Adrenal gland (tissue), 12 donors: Measurements from ENCODE around the gene PSMA7. TPM values are rescaled to one million over a fixed set of nuclear protein-coding genes. Genes with fewer than 3 reads are reported as not detected.

Source experiments
- DNase-seq, 7 donors: peaks; one replicate each; pipeline ENCODE4 v3.0.0-alpha.2; 2019 to 2020
- H3K27ac ChIP-seq, 5 donors: fragments of 200-600 bp; sonication (generic) in 4 of 5; 1 replicate in 3 of 5; 2 replicates in 2 of 5; pipeline versions ENCODE4 v1.5.1 to v1.8.0; 2016 to 2020; ENCODE audit warnings: mild to moderate bottlenecking in 1 of 5
- H3K27me3 ChIP-seq: fragments of 200-600 bp; 2 replicates; pipeline ENCODE4 v1.8.0; 2021
- H3K36me3 ChIP-seq, 2 donors: fragments of 200-600 bp; replicated peaks in 1 of 2; 1 replicate in 1 of 2; 2 replicates in 1 of 2; pipeline versions ENCODE4 v1.5.1 to v1.8.0; 2018 to 2022
- H3K4me1 ChIP-seq, 2 donors: fragments of 200-600 bp; replicated peaks in 1 of 2; 1 replicate in 1 of 2; 2 replicates in 1 of 2; pipeline versions ENCODE4 v1.5.1 to v1.8.0; 2018 to 2021
- H3K4me3 ChIP-seq, 4 donors: fragments of 200-600 bp; sonication (generic) in 3 of 4; one replicate each; pipeline ENCODE4 v1.5.1; 2016 to 2018
- H3K9me3 ChIP-seq, 3 donors: fragments of 200-600 bp; sonication (generic) in 1 of 3; replicated peaks in 1 of 3; 1 replicate in 2 of 3; 2 replicates in 1 of 3; pipeline versions ENCODE4 v1.5.1 to v1.8.0; 2016 to 2021
- CTCF ChIP-seq, 6 experiments: fragments of 450-650 bp in 4 of 6; fragments of 200-600 bp in 2 of 6; sonication (generic) in 1 of 6; IDR thresholded peaks; 1 replicate in 5 of 6; 2 replicates in 1 of 6; pipeline versions ENCODE4 v1.5.1 to v1.8.0; 2016 to 2021; ENCODE audit warnings: antibody characterized with exemption in 6 of 6, mild to moderate bottlenecking in 2 of 6, moderate library complexity in 1 of 6
- POLR2A ChIP-seq, 2 donors: fragments of 450-650 bp; IDR thresholded peaks; one replicate each; pipeline ENCODE4 v1.6.1; 2017; ENCODE audit warnings: antibody characterized with exemption in 2 of 2, mild to moderate bottlenecking in 2 of 2, moderate library complexity in 1 of 2
- WGBS, 4 donors: extraction: QIAGEN DNeasy Blood & Tissue Kit in 2 of 4; methylation state at CpG; one replicate each; pipeline versions ENCODE4 v1.1.5 to v1.1.7; 2013 to 2017; 5-methylcytosine and 5-hydroxymethylcytosine counted together
- intact Hi-C, 2 donors: fragments of 100-400 bp; cut with DNase I; formaldehyde crosslinking; loops; one replicate each; pipeline versions ENCODE4 v1.14.1 to v1.15.0; 2022 to 2023
- polyA plus RNA-seq, 3 donors: library from polyadenylated mRNA; stranded (reverse); fragments of 200-250 nt in 2 of 3; fragments of 350-450 nt in 1 of 3; fragmentation: Illumina TruSeq in 1 of 3; extraction: RNeasy Lipid Tissue Mini Kit (QIAGEN cat#74804) in 1 of 3; gene quantifications; one replicate each; pipeline ENCODE4 v1.2.3, GENCODE V29; 2013 to 2014
- total RNA-seq, 9 donors: library from RNA; depleted of rRNA in 4 of 9; stranded (reverse); fragments of >200 nt in 4 of 9; fragments of 120-200 nt in 1 of 9; fragmentation: NEBNext Ultra II Directional in 1 of 9; extraction: Animal tissue kit (Norgen Biotek cat#: 25700) in 1 of 9; gene quantifications; one replicate each; pipeline versions ENCODE4 v1.1.0 to v1.2.4, GENCODE V29; 2013 to 2023
- donor health status: healthy with polysubstance abuse.
- donor health status: Bipolar disorder and iron deficiency.
- donor health status: DM: yes; HTN: yes; CAD: no.
- donor health status: DM: no; HTN: no; CAD: no.
- donor health status: DM: no; HTN: no; CAD: no.
- donor health status: DM: yes; HTN: yes; CAD: no.

Gene PSMA7
- total and polyA plus RNA-seq, 12 donors = 175 to 518 (median 277) TPM

GRCh38 chr20:62114894-62115293, 28.3 kb downstream of the PSMA7 start:
- H3K27ac ChIP-seq = no peak overlapping the region
- H3K4me1 ChIP-seq = no peaks in the 10 kb centered on the region
- H3K4me3 ChIP-seq = no peak overlapping the region
- no peaks in the 10 kb centered on the region for H3K27me3 ChIP-seq
- DNase-seq = no peak
- peaks cover 0 to 6% (median 0%) of the 10 kb centered on the region in 3 donors for H3K9me3 ChIP-seq
- 59 to 75% (median 67%) methylated on average over 8 of the region's 8 CpGs for WGBS, 4 donors
- no peaks in the 10 kb centered on the region for H3K36me3 ChIP-seq
- intact Hi-C loops = loop anchor here in 1 of 2 donors (5.0 kb wide), 1 partner anchor 48 kb away; the partner anchor contains the start of gene TAF4
- TF ChIP-seq CTCF (IDR thresholded peaks at IDR 0.05) = no peak

- no peak for DNase-seq
- H3K9me3 ChIP-seq = peaks cover 0 to 25% (median 0%) of the 10 kb centered on the region in 3 donors
- no peak overlapping the region for H3K4me3 ChIP-seq
- H3K4me1 ChIP-seq = no peaks in the 10 kb centered on the region
- no peak overlapping the region for H3K27ac ChIP-seq
- H3K36me3 ChIP-seq = no peaks in the 10 kb centered on the region
- TF ChIP-seq POLR2A (IDR thresholded peaks at IDR 0.05) (no peak), CTCF (IDR thresholded peaks at IDR 0.05) (no peak)
- intact Hi-C loops = no loop called here
- WGBS, 4 donors = 85 to 96% (median 89%) methylated on average over 4 to 6 of the region's 6 CpGs
- H3K27me3 ChIP-seq = no peaks in the 10 kb centered on the region
These were observed 30.8 kb downstream of the PSMA7 start for GRCh38 chr20:62112368-62112767.

GRCh38 chr20:62111148-62111547, 32.0 kb downstream of the PSMA7 start:
- no peak overlapping the region for H3K27ac ChIP-seq
- TF ChIP-seq CTCF (IDR thresholded peaks at IDR 0.05) = no peak
- TF ChIP-seq POLR2A (IDR thresholded peaks at IDR 0.05) = no peak
- H3K9me3 ChIP-seq = peaks cover 0 to 25% (median 0%) of the 10 kb centered on the region in 3 donors
- no peak for DNase-seq
- no peaks in the 10 kb centered on the region for H3K27me3 ChIP-seq
- no peaks in the 10 kb centered on the region for H3K4me1 ChIP-seq
- H3K36me3 ChIP-seq = no peaks in the 10 kb centered on the region
- 93 to 96% (median 94%) methylated on average over 6 of the region's 6 CpGs for WGBS, 4 donors
- intact Hi-C loops = no loop called here
- H3K4me3 ChIP-seq = no peak overlapping the region

GRCh38 chr20:62105592-62105991, 37.6 kb downstream of the PSMA7 start:
- WGBS, 4 donors = 86 to 94% (median 89%) methylated on average over 5 of the region's 5 CpGs
- Histone ChIP-seq H3K9me3 (peaks cover 0 to 20% (median 0%) of the 10 kb centered on the region in 3 donors), H3K27me3 (no peaks in the 10 kb centered on the region), H3K4me3 (no peak overlapping the region), H3K36me3 (no peaks in the 10 kb centered on the region), H3K27ac (no peak overlapping the region), H3K4me1 (no peaks in the 10 kb centered on the region)
- TF ChIP-seq CTCF (IDR thresholded peaks at IDR 0.05) = no peak
- no peak for TF ChIP-seq POLR2A (IDR thresholded peaks at IDR 0.05)
- intact Hi-C loops = no loop called here
- no peak for DNase-seq
